Spleen (tissue), 11 donors: Measurements from ENCODE around the gene FXYD6. TPM values are rescaled to one million over a fixed set of nuclear protein-coding genes. Genes with fewer than 3 reads are reported as not detected.
A peak's percentile ranks its signal among the peaks of the same experiment; 100 is the strongest.

Source experiments
- DNase-seq: peaks from one replicate; pipeline ENCODE4 v3.0.0-alpha.2; 2020
- H3K27ac ChIP-seq, 8 donors: fragments of 200-600 bp; sonication (generic) in 7 of 8; 1 replicate in 4 of 8; 2 replicates in 4 of 8; pipeline versions ENCODE4 v1.5.0 to v1.8.0; 2016 to 2021; ENCODE audit warnings: inconsistent platforms in 4 of 8, mild to moderate bottlenecking in 4 of 8, moderate library complexity in 1 of 8
- H3K27me3 ChIP-seq, 7 donors: fragments of 200-600 bp; sonication (generic) in 6 of 7; replicated peaks in 1 of 7; 1 replicate in 4 of 7; 2 replicates in 3 of 7; pipeline versions ENCODE4 v1.5.0 to v1.8.0; 2016 to 2021; ENCODE audit warnings: inconsistent platforms in 3 of 7, mild to moderate bottlenecking in 1 of 7
- H3K36me3 ChIP-seq, 6 donors: fragments of 200-600 bp; sonication (generic) in 5 of 6; 1 replicate in 4 of 6; 2 replicates in 2 of 6; pipeline versions ENCODE4 v1.5.0 to v1.8.0; 2016 to 2021; ENCODE audit warnings: inconsistent platforms in 2 of 6
- H3K4me1 ChIP-seq, 6 donors: fragments of 200-600 bp; sonication (generic) in 5 of 6; 1 replicate in 3 of 6; 2 replicates in 3 of 6; pipeline versions ENCODE4 v1.5.0 to v1.8.0; 2016 to 2021; ENCODE audit warnings: inconsistent platforms in 3 of 6
- H3K4me3 ChIP-seq, 8 donors: fragments of 200-600 bp; sonication (generic) in 7 of 8; 1 replicate in 4 of 8; 2 replicates in 4 of 8; pipeline versions ENCODE4 v1.5.0 to v1.8.0; 2016 to 2021; ENCODE audit warnings: inconsistent platforms in 4 of 8, mild to moderate bottlenecking in 4 of 8, moderate library complexity in 2 of 8
- H3K9me3 ChIP-seq, 8 donors: fragments of 200-600 bp; sonication (generic) in 7 of 8; 1 replicate in 4 of 8; 2 replicates in 4 of 8; pipeline versions ENCODE4 v1.5.0 to v1.8.0; 2016 to 2021; ENCODE audit warnings: inconsistent platforms in 4 of 8
- POLR2A ChIP-seq, 3 donors: fragments of 450-650 bp; IDR thresholded peaks; one replicate each; pipeline ENCODE4 v1.5.1; 2017; ENCODE audit warnings: antibody characterized with exemption in 3 of 3, mild to moderate bottlenecking in 1 of 3
- POLR2AphosphoS5 ChIP-seq, 3 donors: sonication (generic); formaldehyde crosslinking; IDR thresholded peaks; one replicate each; pipeline ENCODE4 v1.5.1; 2017; ENCODE audit warnings: antibody characterized with exemption in 3 of 3
- WGBS, 5 donors: extraction: QIAGEN DNeasy Blood & Tissue Kit in 3 of 5; methylation state at CpG; one replicate each; pipeline versions ENCODE4 v1.1.5 to v1.1.7; 2013 to 2018; 5-methylcytosine and 5-hydroxymethylcytosine counted together
- intact Hi-C: fragments of 100-400 bp; cut with DNase I; formaldehyde crosslinking; loops from one replicate; pipeline ENCODE4 v1.15.0; 2023; ENCODE audit warnings: low total_unique reads
- polyA plus RNA-seq, 3 donors: library from polyadenylated mRNA; stranded (reverse); fragments of 200-250 nt; gene quantifications; one replicate each; pipeline ENCODE4 v1.2.1, GENCODE V29; 2013
- total RNA-seq, 7 donors: library from RNA; depleted of rRNA in 3 of 7; stranded (reverse); fragments of >200 nt in 3 of 7; fragmentation: NEBNext Ultra II Directional in 4 of 7; extraction: Animal tissue kit (Norgen Biotek cat#: 25700) in 4 of 7; gene quantifications; one replicate each; pipeline versions ENCODE4 v1.1.0 to v1.2.1, GENCODE V29; 2016 to 2021
- TF ChIP-seq, protein P1 (sequence below), 11 experiments: fragments of 200-600 bp in 7 of 11; fragments of 450-650 bp in 4 of 11; sonication (generic) in 4 of 11; IDR thresholded peaks in 8 of 11; conservative IDR thresholded peaks in 3 of 11; 1 replicate in 7 of 11; 2 replicates in 4 of 11; pipeline versions ENCODE4 v1.4.0 to v1.8.0; 2016 to 2021; ENCODE audit warnings: antibody characterized with exemption in 11 of 11, inconsistent platforms in 4 of 11, mild to moderate bottlenecking in 1 of 11
- donor health status: healthy with polysubstance abuse.
- donor health status: DM: no; HTN: no; CAD: no; lungs with moderate emphysema.
- donor health status: DM: no; HTN: no; CAD: no.
- donor health status: Bipolar disorder and iron deficiency.
- donor health status: healthy.
- donor health status: DM: no; HTN: no; CAD: no.
- donor health status: DM: yes; HTN: yes; CAD: no.

Gene FXYD6
- total and polyA plus RNA-seq, 10 donors, result 40.8 to 230 (median 116) TPM

- peaks cover 0 to 16% (median 0%) of the 10 kb centered on the region in 7 donors for H3K27me3 ChIP-seq
- DNase-seq, result no peak
- peaks cover 0 to 13% (median 3%) of the 10 kb centered on the region in 6 donors for H3K4me1 ChIP-seq
- 56 to 69% (median 66%) methylated on average over 11 of the region's 11 CpGs for WGBS, 5 donors
- peak overlapping the region in 1 of 8 donors; percentile 8 for H3K4me3 ChIP-seq
- H3K36me3 ChIP-seq, result no peaks in the 10 kb centered on the region
- intact Hi-C loops, result no loop called here
- peaks cover 0 to 9% (median 0%) of the 10 kb centered on the region in 8 donors for H3K9me3 ChIP-seq
- peak overlapping the region; percentile 48 to 80 (median 70) for H3K27ac ChIP-seq
- TF ChIP-seq POLR2AphosphoS5 (IDR thresholded peaks at IDR 0.05) (peak in 2 of 3 donors; percentile 59 to 71), POLR2A (IDR thresholded peaks at IDR 0.05) (peak in 1 of 3 donors; percentile 39)
- TF ChIP-seq, protein P1, sequence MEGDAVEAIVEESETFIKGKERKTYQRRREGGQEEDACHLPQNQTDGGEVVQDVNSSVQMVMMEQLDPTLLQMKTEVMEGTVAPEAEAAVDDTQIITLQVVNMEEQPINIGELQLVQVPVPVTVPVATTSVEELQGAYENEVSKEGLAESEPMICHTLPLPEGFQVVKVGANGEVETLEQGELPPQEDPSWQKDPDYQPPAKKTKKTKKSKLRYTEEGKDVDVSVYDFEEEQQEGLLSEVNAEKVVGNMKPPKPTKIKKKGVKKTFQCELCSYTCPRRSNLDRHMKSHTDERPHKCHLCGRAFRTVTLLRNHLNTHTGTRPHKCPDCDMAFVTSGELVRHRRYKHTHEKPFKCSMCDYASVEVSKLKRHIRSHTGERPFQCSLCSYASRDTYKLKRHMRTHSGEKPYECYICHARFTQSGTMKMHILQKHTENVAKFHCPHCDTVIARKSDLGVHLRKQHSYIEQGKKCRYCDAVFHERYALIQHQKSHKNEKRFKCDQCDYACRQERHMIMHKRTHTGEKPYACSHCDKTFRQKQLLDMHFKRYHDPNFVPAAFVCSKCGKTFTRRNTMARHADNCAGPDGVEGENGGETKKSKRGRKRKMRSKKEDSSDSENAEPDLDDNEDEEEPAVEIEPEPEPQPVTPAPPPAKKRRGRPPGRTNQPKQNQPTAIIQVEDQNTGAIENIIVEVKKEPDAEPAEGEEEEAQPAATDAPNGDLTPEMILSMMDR (IDR thresholded peaks at IDR 0.05 in 8 of 11, conservative IDR thresholded peaks at IDR 0.05 in 3 of 11), result no peak
Measured at GRCh38 chr11:117885777-117886176, 9.3 kb upstream of the FXYD6 start.

DNA sequence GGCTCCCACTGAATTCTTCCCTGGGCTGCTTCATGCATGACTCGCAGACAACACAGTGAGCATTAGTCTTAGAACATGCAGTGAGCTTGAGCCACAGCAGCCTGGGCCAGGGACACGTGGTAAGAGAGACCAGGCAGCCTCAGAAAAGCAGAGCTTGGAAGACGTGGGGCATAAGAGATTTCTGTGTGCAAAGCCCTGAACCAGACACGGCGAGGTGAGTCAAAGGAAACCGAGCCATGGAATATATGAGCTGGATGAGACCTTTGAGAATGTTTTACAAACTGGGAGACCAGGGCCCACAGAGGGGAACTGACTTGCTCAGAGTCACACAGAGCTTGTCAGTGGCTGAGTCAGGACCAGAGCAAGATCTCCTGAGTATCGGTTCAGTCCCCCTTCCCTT lies 8.5 kb upstream of the FXYD6 start:
- Histone ChIP-seq H3K27me3 (peaks cover 0 to 19% (median 0%) of the 10 kb centered on the region in 7 donors), H3K9me3 (peaks cover 0 to under 1% (median 0%) of the 10 kb centered on the region in 8 donors), H3K4me1 (peaks cover 0 to 13% (median 3%) of the 10 kb centered on the region in 6 donors), H3K4me3 (no peak overlapping the region), H3K27ac (peak overlapping the region in 6 of 8 donors; percentile 66 to 80 (median 72)), H3K36me3 (no peaks in the 10 kb centered on the region)
- intact Hi-C loops, result no loop called here
- DNase-seq, result no peak
- TF ChIP-seq POLR2A (IDR thresholded peaks at IDR 0.05) (no peak), POLR2AphosphoS5 (IDR thresholded peaks at IDR 0.05) (no peak)
- TF ChIP-seq, protein P1 (IDR thresholded peaks at IDR 0.05 in 8 of 11, conservative IDR thresholded peaks at IDR 0.05 in 3 of 11), result no peak
- 76 to 91% (median 87%) methylated on average over 7 of the region's 7 CpGs for WGBS, 5 donors

GRCh38 chr11:117883063-117883462 lies 6.6 kb upstream of the FXYD6 start:
- H3K4me1 ChIP-seq, result peaks cover 0 to 13% (median 3%) of the 10 kb centered on the region in 6 donors
- no peaks in the 10 kb centered on the region for H3K36me3 ChIP-seq
- 82 to 92% (median 87%) methylated on average over 3 of the region's 3 CpGs for WGBS, 5 donors
- H3K27me3 ChIP-seq, result peaks cover 0 to 39% (median 0%) of the 10 kb centered on the region in 7 donors
- H3K9me3 ChIP-seq, result no peaks in the 10 kb centered on the region
- intact Hi-C loops, result no loop called here
- DNase-seq, result no peak
- no peak overlapping the region for H3K27ac ChIP-seq
- no peak overlapping the region for H3K4me3 ChIP-seq
- TF ChIP-seq, protein P1 (IDR thresholded peaks at IDR 0.05 in 8 of 11, conservative IDR thresholded peaks at IDR 0.05 in 3 of 11), result no peak
- TF ChIP-seq POLR2AphosphoS5 (IDR thresholded peaks at IDR 0.05) (no peak), POLR2A (IDR thresholded peaks at IDR 0.05) (no peak)

DNA sequence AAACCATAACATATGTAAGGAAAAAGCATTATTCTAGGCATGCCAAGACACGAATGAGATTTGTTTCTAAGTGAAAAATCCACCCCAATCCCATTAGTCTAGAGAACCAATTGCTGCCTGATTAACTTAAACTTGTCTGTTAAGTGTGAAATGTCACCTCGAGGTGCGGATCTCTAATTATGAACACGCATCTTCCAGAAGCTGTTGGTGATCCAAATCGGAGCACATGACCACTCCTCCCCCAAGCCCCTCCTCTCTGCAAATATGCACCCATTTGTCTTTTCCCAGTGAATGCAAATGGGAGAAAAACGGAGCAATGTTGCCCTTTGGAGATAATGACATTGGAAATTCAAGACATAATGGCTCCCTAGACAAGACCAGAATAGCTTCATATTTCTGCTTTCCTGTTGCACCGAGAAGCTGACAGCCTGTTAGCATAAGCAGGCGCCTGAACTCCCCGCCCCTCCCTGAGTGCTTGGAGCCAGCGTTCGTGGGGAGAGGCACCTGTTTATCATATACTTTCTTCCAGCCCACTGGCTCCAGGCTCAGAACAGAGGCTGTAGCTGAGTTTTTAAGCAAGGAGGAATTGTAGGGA lies 6.0 kb upstream of the FXYD6 start:
- WGBS, 5 donors, result 52 to 67% (median 58%) methylated on average over 11 of the region's 11 CpGs
- Histone ChIP-seq H3K36me3 (no peaks in the 10 kb centered on the region), H3K4me3 (no peak overlapping the region), H3K4me1 (peaks cover 0 to 16% (median 6%) of the 10 kb centered on the region in 6 donors), H3K27me3 (peaks cover 0 to 40% (median 0%) of the 10 kb centered on the region in 7 donors), H3K27ac (no peak overlapping the region), H3K9me3 (no peaks in the 10 kb centered on the region)
- intact Hi-C loops, result no loop called here
- DNase-seq, result no peak
- no peak for TF ChIP-seq POLR2A (IDR thresholded peaks at IDR 0.05)
- TF ChIP-seq, protein P1 (IDR thresholded peaks at IDR 0.05 in 8 of 11, conservative IDR thresholded peaks at IDR 0.05 in 3 of 11), result no peak
- TF ChIP-seq POLR2AphosphoS5 (IDR thresholded peaks at IDR 0.05), result no peak
